Prostate gland (tissue), 2 donors: ENCODE results near the gene PCSK6. TPM values are rescaled to one million over a fixed set of nuclear protein-coding genes. Genes with fewer than 3 reads are reported as not detected.

Source experiments
- DNase-seq: peaks from one replicate; pipeline ENCODE4 v3.0.0-alpha.2; 2019; ENCODE audit warnings: low spot score
- H3K27ac ChIP-seq, 2 donors: fragments of 200-600 bp; sonication (generic); 2 replicates each; pipeline ENCODE4 v1.5.1; 2017 to 2019
- H3K27me3 ChIP-seq: fragments of 200-600 bp; sonication (generic); replicated peaks from 2 replicates; pipeline ENCODE4 v1.5.1; 2019; ENCODE audit not compliant: insufficient read depth
- H3K36me3 ChIP-seq, 2 donors: fragments of 200-600 bp; sonication (generic); 1 replicate in 1 of 2; 2 replicates in 1 of 2; pipeline versions ENCODE4 v1.5.1 to v1.8.1; 2017 to 2019
- H3K4me1 ChIP-seq: fragments of 200-600 bp; sonication (generic); replicated peaks from 2 replicates; pipeline ENCODE4 v1.5.1; 2019
- H3K4me3 ChIP-seq, 2 donors: fragments of 200-600 bp; sonication (generic); 2 replicates each; pipeline ENCODE4 v1.5.1; 2017 to 2019
- H3K9me3 ChIP-seq: fragments of 200-600 bp; sonication (generic); 2 replicates; pipeline ENCODE4 v1.5.1; 2017
- CTCF ChIP-seq, 4 experiments: fragments of 200-600 bp in 2 of 4; fragments of 450-650 bp in 2 of 4; sonication (generic) in 2 of 4; IDR thresholded peaks; 1 replicate in 3 of 4; 2 replicates in 1 of 4; pipeline ENCODE4 v1.5.1; 2016 to 2019; ENCODE audit warnings: antibody characterized with exemption in 4 of 4, mild to moderate bottlenecking in 2 of 4, moderate library complexity in 2 of 4
- POLR2A ChIP-seq: fragments of 450-650 bp; IDR thresholded peaks from one replicate; pipeline ENCODE4 v1.6.1; 2016; ENCODE audit warnings: antibody characterized with exemption, mild to moderate bottlenecking
- POLR2AphosphoS5 ChIP-seq: sonication (generic); formaldehyde crosslinking; IDR thresholded peaks from one replicate; pipeline ENCODE4 v1.6.1; 2017; ENCODE audit warnings: antibody characterized with exemption
- WGBS: methylation state at CpG from one replicate; pipeline ENCODE4 v1.1.5; 2018; 5-methylcytosine and 5-hydroxymethylcytosine counted together
- intact Hi-C: fragments of 100-400 bp; cut with DNase I; formaldehyde crosslinking; loops from one replicate; pipeline ENCODE4 v1.14.2; 2022
- total RNA-seq, 2 donors: library from RNA; depleted of rRNA; stranded (reverse); fragments of >200 nt; gene quantifications; one replicate each; pipeline ENCODE4 v1.1.0, GENCODE V29; 2016

PCSK6 gene
- total RNA-seq, 2 donors from 2014 or later, result 4.4 to 84.1 TPM

- DNase-seq, result no peak
Observed at GRCh38 chr15:101520395-101520794, 30.9 kb upstream of the PCSK6 start.

DNA sequence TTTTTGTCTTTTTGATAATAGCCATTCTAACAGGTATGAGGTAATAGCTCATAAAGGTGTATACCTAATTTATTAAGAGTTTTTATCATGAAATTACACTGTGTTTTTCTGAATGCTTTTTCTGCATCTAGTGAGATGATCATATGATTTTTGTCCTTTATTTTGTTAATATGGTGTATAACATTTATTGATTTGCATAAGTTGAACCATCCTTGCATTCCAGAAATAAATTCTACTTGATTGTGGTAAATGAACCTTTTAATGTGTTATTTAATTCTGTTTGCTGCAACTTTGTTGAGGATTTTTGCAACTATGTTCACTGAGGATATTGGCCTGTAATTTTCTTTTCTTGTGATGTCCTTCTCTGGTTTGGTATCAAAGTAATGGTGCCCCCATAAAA, 28.0 kb upstream of the PCSK6 start:
- no peaks in the 10 kb centered on the region for H3K36me3 ChIP-seq
- TF ChIP-seq CTCF (IDR thresholded peaks at IDR 0.05), result no peak
- no peak for TF ChIP-seq POLR2A
- TF ChIP-seq POLR2AphosphoS5, result no peak
- no peaks in the 10 kb centered on the region for H3K4me1 ChIP-seq
- no peak overlapping the region for H3K27ac ChIP-seq
- DNase-seq, result no peak
- no peaks in the 10 kb centered on the region for H3K9me3 ChIP-seq
- H3K27me3 ChIP-seq, result no peaks in the 10 kb centered on the region
- intact Hi-C loops, result no loop called here
- H3K4me3 ChIP-seq, result no peak overlapping the region

More at GRCh38 chr15:101520395-101520794, 30.9 kb upstream of the PCSK6 start:
- H3K4me3 ChIP-seq, result no peak overlapping the region
- no peaks in the 10 kb centered on the region for H3K4me1 ChIP-seq
- 34% methylated on average over 7 of the region's 7 CpGs for WGBS
- intact Hi-C loops, result no loop called here
- TF ChIP-seq POLR2AphosphoS5 (no peak), POLR2A (no peak), CTCF (IDR thresholded peaks at IDR 0.05) (no peak)
- no peaks in the 10 kb centered on the region for H3K27me3 ChIP-seq
- H3K36me3 ChIP-seq, result no peaks in the 10 kb centered on the region
- no peak overlapping the region for H3K27ac ChIP-seq
- no peaks in the 10 kb centered on the region for H3K9me3 ChIP-seq

- no peak for DNase-seq
- Histone ChIP-seq H3K4me1 (no peaks in the 10 kb centered on the region), H3K36me3 (no peaks in the 10 kb centered on the region), H3K27me3 (no peaks in the 10 kb centered on the region), H3K4me3 (no peak overlapping the region), H3K9me3 (no peaks in the 10 kb centered on the region), H3K27ac (no peak overlapping the region)
- 96% methylated on average over 7 of the region's 7 CpGs for WGBS
- intact Hi-C loops, result no loop called here
- TF ChIP-seq CTCF (IDR thresholded peaks at IDR 0.05), result no peak
- no peak for TF ChIP-seq POLR2AphosphoS5
- TF ChIP-seq POLR2A, result no peak
Observed at GRCh38 chr15:101514318-101514717, 24.8 kb upstream of the PCSK6 start.

- Histone ChIP-seq H3K27ac (no peak overlapping the region), H3K36me3 (no peaks in the 10 kb centered on the region), H3K4me3 (no peak overlapping the region), H3K4me1 (no peaks in the 10 kb centered on the region), H3K9me3 (no peaks in the 10 kb centered on the region), H3K27me3 (no peaks in the 10 kb centered on the region)
- intact Hi-C loops, result no loop called here
- no peak for DNase-seq
- no peak for TF ChIP-seq CTCF (IDR thresholded peaks at IDR 0.05)
- TF ChIP-seq POLR2AphosphoS5, result no peak
- TF ChIP-seq POLR2A, result no peak
Observed at GRCh38 chr15:101511717-101512116, 22.2 kb upstream of the PCSK6 start.

DNA sequence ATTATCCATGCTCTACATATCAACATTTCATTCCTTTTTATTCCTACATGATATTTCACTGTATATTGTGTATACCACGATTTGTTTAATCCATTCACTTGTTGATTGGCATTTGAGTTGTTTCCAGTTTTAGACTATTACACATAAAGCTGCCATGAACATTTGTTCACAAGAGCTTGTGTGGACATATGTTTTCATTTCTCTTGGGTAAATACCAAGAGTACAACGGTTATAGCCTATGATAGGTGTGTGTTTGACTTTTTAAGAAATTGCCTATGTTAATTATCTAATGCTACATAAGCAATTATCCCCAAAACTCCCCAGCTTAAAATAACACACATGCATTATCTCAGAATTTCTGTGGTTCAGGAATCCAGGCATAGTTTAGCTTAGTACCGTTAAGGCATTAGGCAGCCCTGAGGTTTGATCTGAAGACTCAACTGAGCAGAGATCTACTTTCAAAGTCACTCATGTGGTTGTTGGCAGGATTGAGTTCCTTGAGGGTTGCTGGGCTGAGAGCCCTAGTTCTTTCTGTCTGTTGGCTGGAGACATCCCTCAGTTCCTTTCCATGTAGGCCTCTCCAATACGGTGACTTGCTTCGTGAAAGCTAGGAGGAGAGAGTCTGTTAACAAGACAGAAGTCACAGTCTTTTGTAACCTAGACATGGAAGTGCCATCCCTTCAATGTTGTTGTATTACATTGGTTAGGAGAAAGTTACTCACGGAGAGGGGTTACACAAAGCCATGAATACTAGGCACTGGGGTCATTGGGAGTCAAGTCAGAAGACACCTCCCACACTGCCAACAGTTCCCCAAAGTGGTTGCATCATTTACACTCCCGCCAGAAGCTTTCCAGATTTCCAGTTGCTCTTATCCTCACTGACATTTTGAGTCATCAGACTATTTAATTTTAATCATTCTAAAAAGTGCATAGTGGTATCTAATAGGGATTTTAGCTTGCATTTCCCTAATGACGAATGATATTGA, 21.0 kb upstream of the PCSK6 start:
- intact Hi-C loops, result no loop called here
- DNase-seq, result no peak
- TF ChIP-seq POLR2A (no peak), CTCF (IDR thresholded peaks at IDR 0.05) (no peak), POLR2AphosphoS5 (no peak)

More for the DNA sequence above, 21.0 kb upstream of the PCSK6 start:
- Histone ChIP-seq H3K27ac (no peak overlapping the region), H3K36me3 (no peaks in the 10 kb centered on the region), H3K4me1 (no peaks in the 10 kb centered on the region), H3K27me3 (no peaks in the 10 kb centered on the region), H3K9me3 (no peaks in the 10 kb centered on the region), H3K4me3 (no peak overlapping the region)
- WGBS, result 82% methylated on average over 8 of the region's 8 CpGs
